ENCODE measurements around the gene SSBP1.

Gene SSBP1

GRCh38 chr7:141785706-141786552 lies 47.8 kb downstream of the SSBP1 start:
- peak; percentile 53 for DNase-seq

GRCh38 chr7:141788296-141788695 lies 50.1 kb downstream of the SSBP1 start:
- DNase-seq, result no peak

GRCh38 chr7:141789917-141790316 lies 51.8 kb downstream of the SSBP1 start, which contains the start of gene TAS2R5:
Gene TAS2R5 (plus strand): TSS chr7:141790217. CDS start chr7:141790362, 145 bp downstream.
- DNase-seq, result no peak

- DNase-seq, result no peak
Observed at GRCh38 chr7:141792526-141792925, 54.4 kb downstream of the SSBP1 start.

Data from NCI-H1105 (cell line).